Inflammatory macrophage treated with lipopolysaccharide for 4 hours (primary cell): ENCODE results near the gene HOXD3.

ENCODE experiments used
- DNase-seq: peaks from one replicate; pipeline ENCODE4 v3.0.0-alpha.2; 2020

The HOXD3 gene

GRCh38 chr2:176135035-176135440 lies 22.1 kb upstream of the HOXD3 start:
- DNase-seq, result no peak

- DNase-seq, result no peak
Observed at GRCh38 chr2:176136374-176137251, 20.5 kb upstream of the HOXD3 start.

- no peak for DNase-seq
Observed at GRCh38 chr2:176137252-176137580, 19.9 kb upstream of the HOXD3 start.

DNA sequence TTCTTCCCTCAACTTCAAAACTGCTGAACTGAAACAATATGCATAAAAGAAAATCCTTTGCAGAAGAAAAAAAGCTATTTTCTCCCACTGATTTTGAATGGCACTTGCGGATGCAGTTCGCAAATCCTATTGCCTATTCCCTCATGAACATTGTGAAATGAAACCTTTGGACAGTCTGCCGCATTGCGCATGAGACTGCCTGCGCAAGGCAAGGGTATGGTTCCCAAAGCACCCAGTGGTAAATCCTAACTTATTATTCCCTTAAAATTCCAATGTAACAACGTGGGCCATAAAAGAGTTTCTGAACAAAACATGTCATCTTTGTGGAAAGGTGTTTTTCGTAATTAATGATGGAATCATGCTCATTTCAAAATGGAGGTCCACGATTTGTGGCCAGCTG lies 19.2 kb upstream of the HOXD3 start:
- DNase-seq, result no peak

DNA sequence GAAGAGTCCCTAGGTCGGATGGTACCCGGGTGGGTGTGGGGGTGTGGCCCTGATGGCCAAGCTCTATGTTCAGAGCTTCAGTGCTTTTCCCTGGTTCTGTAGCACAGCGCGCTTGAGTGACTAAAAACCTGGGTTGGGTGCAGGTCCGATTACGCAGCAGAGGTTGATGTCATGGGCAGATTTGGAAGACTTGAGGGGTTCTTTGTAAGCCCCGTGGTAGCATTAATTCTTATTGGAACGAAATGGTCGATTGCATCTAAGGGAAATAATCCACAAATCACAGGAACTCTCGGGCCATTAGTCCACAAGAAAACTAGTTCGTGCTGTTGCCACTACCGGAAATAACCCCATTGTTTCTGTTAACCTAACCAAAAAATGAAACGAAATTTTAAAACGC lies 18.6 kb upstream of the HOXD3 start:
- no peak for DNase-seq

- DNase-seq, result no peak
Observed at GRCh38 chr2:176138923-176139660, 18.0 kb upstream of the HOXD3 start.

DNA sequence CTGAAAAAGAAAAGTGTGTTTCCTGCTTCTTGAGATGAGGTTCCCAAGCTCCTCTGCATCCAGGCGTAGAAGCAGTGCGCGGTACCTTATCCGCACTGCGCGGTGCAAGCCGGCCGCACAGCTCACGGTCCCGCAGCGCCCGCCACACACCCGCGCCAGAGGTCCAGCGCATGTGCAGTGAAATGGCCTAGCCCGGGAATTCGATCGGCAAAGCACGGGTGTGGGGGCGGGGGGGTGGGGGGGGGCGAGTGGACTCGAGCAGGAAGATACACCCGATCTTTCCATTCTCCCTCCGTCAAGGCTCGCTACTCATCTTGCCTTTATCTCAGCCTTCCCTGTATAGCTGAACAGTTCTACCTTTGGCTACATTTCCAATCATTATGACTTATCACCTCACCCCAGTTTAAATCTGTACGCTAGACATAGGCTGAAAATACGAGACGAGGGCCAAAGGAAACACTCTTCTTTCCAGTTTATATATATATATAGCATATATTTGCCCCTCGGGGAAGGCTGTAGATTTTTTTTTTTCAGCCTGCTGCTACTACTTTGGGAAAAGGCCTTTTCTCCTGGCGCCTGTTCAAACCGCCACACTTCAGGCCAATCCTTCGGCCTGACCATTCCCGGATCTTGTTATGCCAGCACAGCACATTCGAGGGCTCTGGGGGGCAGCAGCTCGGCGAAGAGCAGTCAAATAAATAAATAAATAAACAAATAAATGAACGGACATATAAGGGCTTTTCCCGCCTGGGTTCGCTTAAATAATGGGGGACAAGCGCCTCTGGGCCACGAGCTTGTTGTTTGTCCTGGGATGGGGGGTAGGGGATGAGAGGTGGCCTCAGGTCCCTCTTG lies 17.2 kb upstream of the HOXD3 start:
- DNase-seq, result no peak

DNA sequence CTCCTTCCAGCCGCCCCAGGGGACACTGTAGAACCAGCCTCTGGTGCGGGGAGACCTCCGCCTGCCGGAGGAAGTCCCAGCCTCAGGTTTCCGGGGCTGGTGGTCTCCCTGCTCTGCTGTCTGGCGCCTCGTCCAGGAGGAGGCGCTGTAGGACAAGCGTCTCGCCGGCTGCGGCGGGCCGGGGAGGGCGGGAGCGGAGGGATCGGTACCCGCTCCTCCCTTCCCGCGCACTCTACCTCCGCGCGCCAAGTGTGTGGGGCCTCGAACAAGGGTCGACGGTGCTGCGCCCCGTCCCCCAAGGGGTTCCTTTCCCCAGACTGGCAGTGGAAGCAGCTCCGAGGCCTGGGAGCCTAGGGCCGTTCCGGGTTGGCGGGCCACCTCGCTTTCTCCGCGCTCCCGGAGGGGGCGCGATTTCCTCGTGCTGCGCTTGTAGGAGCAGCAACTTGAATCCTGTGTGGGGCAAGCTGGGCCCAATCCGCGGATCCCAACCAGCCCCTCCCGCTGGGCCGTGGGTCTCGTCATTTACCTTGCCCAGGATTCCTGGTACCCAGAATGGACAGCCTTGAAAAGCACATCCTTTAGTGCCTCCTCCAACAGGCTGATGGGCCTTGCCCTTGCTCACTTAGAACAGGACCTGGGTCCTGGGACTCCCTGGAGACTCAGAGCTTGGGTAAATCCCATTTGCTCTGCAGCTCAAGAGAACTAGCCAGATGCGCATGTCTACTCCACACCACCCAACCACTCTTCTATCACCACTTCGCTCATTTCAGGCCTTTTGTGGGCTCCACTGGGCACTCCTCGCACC lies 16.4 kb upstream of the HOXD3 start:
- peak; percentile 27 for DNase-seq

- DNase-seq, result no peak
Observed at GRCh38 chr2:176142281-176142680, 14.8 kb upstream of the HOXD3 start.

- DNase-seq, result no peak
Observed at GRCh38 chr2:176145085-176145969, 11.8 kb upstream of the HOXD3 start.

DNA sequence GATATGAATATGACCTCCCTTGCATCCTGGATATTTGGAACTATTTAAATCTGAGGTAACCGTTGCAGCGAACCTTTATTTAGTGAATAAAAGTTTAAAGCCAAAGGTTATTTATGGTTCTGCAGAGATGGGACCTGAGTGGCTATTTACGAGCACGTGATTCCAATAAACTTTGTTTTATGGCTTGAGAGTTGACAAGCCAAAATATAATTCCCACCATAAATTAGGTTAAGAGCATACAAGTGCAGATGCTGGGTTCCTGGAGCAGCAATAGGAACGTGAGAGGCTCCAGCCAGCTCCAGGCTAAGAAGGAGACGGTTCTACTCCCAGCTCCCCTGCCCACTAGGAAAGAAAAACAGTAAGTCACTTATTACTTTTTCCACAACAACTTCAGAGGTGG lies 11.0 kb upstream of the HOXD3 start:
- no peak for DNase-seq

- DNase-seq, result no peak
Observed at GRCh38 chr2:176146645-176147044, 10.5 kb upstream of the HOXD3 start.

- DNase-seq, result no peak
Observed at GRCh38 chr2:176147210-176147799, 9.8 kb upstream of the HOXD3 start.

DNA sequence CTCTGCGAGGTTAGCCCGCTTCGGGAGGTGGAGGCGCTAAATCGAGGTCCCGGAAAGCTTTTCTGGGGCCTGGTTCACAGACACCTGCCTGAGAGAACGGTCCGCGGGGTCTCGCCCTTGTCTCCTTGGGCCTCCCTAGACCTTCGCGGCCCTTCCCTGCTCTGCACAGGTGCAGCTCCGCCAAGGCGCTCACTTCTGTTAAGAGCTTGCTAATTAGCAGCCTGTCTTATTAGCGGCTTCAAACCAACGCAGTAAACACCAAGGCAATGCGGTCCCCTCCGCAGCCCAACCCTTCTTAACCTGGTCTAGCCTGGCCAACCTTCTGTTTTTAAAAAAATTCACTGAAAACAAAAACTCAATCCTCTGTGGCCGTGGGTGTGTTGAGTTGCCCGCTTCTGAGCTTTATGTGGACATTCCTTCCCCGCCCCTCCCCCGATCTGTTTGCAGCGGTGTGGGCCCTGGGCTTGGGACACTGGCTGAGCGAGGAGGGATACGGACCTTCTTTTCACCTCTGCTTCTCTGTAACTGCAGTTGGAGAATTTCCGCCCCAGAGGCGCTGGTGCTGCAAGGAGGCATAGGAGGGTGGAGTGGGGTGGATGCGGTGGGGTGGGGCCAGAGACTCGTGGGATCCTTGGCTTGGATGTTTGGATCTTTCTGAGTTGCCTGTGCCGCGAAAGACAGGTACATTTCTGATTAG lies 9.2 kb upstream of the HOXD3 start:
- DNase-seq, result no peak

DNA sequence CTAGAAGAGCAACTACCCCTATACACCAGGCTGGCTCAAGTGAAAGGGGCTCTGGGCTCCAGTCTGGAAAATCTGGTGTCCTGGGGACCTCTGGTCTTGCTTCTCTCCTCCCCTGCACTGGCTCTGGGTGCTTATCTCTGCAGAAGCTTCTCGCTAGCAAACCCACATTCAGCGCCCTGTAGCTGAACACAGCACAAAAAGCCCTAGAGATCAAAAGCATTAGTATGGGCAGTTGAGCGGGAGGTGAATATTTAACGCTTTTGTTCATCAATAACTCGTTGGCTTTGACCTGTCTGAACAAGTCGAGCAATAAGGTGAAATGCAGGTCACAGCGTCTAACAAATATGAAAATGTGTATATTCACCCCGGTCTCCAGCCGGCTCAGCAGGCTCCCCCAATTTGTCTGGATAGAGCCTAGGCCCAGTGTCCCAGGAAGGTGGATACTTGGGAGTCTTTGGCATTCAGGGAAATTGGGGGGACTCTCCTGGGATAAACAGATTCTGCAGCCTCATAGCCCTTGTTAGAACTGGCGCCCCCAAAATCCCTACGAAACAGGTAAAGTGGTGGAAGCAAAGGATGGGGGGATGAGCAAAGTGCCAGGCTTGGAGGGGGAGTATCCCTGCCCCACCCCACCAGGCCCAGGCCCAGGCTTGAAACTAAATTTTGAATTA lies 8.2 kb upstream of the HOXD3 start:
- no peak for DNase-seq

GRCh38 chr2:176149481-176149938 lies 7.6 kb upstream of the HOXD3 start:
- no peak for DNase-seq

DNA sequence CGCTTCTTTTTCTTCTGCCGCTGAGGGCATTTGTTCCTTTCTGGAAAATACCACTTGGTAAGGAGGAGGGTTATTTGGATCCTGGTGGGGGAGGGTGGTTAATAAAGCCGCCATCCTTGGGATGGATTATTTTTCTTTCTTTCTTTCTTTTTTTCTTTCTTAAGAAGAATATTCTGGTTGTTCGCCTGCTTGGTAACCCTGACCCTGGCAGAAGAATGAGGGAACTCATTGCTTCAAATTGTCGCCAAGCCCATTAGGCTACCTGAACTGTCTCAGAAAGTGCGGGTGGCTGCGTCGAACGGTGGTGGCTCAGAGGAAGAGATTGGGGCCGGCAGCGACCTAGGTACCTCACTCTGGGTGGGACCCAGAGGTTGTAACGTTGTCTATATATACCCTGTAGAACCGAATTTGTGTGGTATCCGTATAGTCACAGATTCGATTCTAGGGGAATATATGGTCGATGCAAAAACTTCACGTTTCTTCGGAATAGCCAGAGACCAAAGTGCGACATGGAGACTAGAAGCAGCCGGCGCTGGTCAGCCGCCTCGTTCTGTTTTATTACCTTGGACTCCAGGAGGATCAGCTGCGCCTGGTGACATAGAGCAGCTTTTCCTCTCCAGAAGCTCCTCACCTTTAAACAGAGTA lies 7.0 kb upstream of the HOXD3 start:
- DNase-seq, result no peak

DNA sequence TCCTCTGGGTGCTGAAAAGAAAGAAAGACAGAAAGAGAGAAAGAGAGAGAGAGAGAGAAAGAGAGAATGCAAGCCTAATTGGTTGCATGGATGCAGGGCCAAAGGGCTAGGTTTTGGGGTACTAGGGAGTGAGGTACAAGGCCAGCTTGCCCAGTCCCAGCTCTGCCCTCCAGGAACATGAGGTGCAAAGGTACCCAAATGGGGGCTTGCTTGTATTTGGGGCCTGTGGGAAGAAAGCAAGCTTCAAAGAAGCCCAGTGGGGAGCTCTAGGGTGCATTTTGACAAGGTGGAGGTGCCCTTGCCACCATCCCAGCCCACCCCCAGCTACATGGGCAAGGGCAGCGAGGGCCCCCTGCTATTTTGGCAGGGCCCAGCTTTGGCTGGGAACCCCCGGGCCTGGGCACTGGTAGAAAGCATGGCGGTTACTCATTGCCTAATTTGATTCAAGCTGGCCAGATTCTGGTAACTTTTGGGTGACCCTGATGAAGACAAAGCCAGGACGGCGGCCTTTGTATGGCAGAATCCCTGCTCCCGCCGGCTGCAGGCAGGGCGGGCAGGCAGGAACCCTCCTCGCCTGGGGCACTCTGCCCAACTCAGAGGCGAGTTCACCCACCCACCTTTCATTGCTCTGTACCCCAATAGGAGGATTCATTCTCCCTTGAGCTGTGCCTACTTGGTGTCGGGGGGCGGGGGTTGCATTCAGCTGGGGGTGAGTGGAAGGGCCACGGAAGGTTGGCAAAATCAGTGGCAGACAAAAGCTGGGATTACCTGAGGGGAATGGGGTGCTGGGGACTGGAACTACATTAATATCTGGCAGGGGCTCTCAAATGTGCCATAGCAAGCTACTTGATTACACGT lies 6.3 kb upstream of the HOXD3 start:
- no peak for DNase-seq
